GM21737 (cell line): ENCODE measurements around the gene TMEM101.
"Not testable (repeated sequence)": the region's sequence is repeated elsewhere in the genome, so short reads cannot be mapped to it uniquely, and the experiment has no call there.

Experiments used
- ATAC-seq: cut with Tn5 transposase; IDR thresholded peaks from one replicate; pipeline ENCODE4 v1.9.1; 2021; ENCODE audit warnings: mild to moderate bottlenecking, moderate library complexity; ENCODE audit not compliant: unreplicated experiment

Gene TMEM101

GRCh38 chr17:44024271-44024663 lies 9.5 kb upstream of the TMEM101 start:
- no peak for ATAC-seq

DNA sequence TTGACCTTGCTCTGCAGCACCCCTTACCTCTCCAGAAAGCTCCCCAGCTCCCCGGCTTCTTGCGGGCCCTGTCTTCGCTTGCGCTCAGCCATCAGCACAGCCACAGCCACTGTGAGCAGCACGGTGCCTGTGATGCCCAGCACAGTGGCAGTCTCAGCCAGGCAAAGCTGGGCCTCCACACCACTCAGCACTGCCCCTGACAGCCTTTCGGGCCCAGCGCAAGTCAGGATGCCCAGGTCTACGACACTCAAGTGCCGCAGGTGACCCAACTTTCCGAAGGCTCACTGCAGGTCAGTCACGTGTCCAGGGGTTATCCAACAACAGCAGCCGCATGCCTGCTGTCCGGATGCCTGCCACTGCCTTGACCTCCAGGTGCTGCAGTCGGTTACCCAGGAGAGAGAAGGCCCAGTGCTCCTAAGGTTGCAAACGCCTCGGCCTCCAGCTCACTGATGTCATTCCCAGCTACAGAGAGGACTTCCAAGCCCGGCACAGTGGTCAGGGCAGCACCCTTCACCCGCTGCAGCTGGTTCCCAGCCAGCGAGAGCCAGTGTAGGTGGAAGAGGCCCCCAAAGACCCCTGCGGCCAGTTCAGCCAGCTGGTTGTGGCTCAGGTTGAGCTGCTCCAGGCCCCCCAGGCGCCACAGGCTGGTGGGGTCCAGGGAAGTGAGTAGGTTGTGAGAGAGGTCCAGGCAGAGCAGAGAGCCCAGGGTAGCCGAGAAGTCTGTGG lies 8.9 kb upstream of the TMEM101 start:
- no peak for ATAC-seq

- ATAC-seq: no peak
These were observed 7.5 kb upstream of the TMEM101 start for GRCh38 chr17:44022246-44022645.

- not testable (repeated sequence) for ATAC-seq
These were observed 6.5 kb upstream of the TMEM101 start for GRCh38 chr17:44021227-44021626.

DNA sequence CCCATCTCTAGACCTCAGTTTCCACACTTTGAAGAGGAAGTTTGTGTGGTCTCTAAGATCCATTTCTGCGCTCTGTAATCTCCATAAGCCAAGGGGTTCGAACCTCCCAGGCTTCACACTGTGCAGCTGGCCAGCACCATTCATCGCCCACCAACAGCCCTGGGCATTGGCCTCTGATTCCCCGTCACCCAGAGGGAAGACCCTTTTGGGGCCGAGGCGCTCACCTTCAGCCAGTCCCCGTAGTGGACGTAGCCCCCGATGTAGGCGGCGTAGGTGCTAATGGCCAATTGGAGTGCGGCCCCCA lies 678 bp downstream of the TMEM101 start:
- no peak for ATAC-seq

DNA sequence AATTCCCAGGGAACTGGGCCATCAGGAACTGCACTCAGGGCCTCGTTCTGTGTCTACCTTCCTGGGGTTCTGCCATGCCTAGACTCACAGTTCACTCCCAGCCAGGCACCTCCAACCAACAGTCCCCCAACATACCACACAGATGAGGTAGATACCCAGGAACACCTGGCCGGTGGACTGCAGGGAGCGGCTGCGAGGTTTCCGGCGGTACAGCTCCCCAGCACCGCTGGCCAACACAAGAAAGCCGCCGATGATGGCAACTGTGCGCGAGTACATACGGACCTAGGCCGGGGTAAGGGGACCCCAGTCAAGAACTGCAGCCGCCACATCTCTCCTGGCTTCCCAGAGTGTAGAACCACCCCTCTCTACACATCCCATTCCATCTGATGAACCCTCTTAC lies 1.9 kb downstream of the TMEM101 start:
- ATAC-seq: no peak

- no peak for ATAC-seq
These were observed 2.4 kb downstream of the TMEM101 start for GRCh38 chr17:44012391-44012790.

DNA sequence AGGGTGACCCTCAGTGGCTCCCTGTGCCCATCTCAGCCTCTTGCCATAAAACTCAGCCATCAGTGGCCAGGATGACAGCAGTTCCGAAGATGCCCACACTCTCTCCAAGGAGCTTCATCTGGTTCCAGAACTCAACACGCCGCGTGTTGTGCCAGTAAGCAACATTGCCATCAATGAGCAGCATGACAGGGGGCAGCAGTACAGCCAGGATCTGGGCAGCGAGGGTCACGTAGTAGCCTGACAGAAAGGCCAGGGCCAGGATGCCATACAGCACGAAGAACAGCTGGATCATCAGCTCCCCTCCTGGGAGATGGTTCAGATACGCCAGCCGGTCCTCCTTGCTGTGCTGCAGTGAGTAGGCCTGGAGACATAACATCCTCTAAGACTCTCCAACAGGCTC lies 2.9 kb downstream of the TMEM101 start:
- no peak for ATAC-seq

DNA sequence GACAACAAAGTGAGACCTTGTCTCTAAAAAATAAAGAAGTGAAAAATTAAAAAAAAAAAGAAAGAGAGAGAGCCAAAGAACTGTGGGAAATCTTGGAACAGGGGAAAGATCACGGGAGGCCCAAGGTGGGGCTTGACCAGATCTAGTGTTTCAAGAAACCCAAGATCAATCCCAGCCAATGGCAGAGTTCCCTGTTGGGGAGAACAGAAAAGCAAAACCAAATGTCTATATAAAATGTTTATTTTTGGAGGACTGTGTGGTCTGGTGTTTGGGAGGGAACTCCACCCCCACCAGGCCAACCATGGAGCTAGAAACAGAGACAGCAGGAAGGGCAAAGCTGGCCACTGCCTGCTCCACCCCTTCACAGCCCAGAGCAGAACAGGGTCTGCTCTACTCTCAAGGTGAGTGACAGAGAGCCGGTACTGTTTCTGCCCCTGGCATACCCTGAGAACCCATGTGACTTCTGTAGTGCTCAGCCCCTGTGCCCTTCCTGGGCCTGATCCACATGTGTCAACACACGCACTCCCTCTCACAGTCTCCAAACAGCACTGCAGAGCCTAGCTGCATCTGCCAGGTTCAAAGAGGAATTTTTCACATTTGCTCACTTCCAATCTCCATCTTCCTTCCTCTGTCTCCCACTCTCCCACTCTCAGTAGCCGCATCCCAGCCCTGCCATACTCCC lies 3.7 kb downstream of the TMEM101 start:
- no peak for ATAC-seq

- no peak for ATAC-seq
These were observed 6.4 kb downstream of the TMEM101 start for GRCh38 chr17:44008205-44008909.

- ATAC-seq: no peak
These were observed 7.2 kb downstream of the TMEM101 start for GRCh38 chr17:44007346-44008204.

- ATAC-seq: peak; percentile 69
These were observed 8.0 kb downstream of the TMEM101 start for GRCh38 chr17:44006598-44007345.

DNA sequence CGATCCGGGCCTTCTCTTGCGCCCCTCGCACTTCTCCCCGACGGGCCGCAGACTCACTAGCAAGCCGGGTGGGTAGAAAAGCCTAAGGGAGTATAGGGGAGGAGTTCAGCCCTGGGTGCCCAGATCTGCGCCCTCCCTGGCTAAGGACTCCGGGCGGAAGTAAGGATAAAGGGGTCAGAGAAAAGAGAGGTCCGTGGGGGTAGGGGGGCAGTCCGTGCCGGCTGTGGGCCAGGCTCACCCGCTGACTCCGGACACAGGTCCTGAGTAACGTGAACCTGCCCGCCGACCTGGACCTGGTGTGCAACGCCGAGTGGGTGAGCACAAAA lies 8.5 kb downstream of the TMEM101 start:
- no peak for ATAC-seq

GRCh38 chr17:44005527-44006271 lies 9.1 kb downstream of the TMEM101 start:
- no peak for ATAC-seq

GRCh38 chr17:44004761-44005526 lies 9.8 kb downstream of the TMEM101 start:
- ATAC-seq: no peak

GRCh38 chr17:44004077-44004760 lies 10.5 kb downstream of the TMEM101 start, which contains the start of gene NAGS:
Gene NAGS (plus strand): TSS chr17:44004622. CDS start chr17:44004664, 42 bp downstream.
- ATAC-seq: no peak

- ATAC-seq: no peak
These were observed 12.5 kb downstream of the TMEM101 start for GRCh38 chr17:44002141-44002848.

DNA sequence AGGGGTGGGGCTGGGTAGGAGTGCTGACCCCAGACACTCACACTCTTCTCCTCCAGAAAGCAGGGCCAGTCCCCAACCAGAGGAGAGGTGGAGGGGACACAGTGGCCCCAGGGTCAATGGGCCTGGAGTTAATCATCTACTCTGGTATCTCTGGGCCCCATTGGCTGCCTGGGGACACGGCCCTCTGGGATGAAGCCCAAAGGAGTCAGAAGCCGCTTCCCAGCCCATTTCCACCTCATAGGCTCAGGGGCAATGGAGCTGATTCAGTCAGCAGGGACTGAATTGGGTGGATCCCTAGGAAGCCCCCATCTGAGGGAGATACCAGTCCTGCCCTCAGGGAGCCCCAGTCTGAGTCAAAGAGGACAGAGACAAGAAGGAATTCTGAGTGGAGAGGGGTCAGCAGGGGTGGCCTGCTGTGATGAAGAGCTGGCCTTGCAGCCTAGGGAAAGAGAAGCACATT lies 13.3 kb downstream of the TMEM101 start:
- no peak for ATAC-seq
